Measurements from ENCODE around the gene KCNB1.

DNA sequence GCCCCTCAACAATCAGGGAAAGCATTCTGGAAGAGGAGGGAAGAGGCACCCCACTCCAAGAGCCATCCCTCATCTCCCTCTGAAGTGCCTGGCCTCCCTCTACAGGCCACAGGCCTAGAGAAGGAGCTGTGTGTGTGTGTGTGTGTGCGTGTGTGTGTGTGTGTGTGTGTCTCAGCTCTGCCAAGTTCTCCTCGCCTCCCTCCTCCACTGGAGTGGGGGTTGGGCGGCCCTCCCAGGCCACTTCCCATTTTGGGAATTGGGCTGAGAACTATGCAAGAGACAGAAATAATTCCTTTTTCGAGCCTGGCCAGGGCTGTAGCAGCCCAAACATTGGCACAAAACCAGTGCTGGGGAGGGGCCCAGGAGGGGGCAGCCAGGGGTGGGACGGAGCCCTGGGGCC, 35.7 kb downstream of the KCNB1 start:
- TF ChIP-seq, protein P1, sequence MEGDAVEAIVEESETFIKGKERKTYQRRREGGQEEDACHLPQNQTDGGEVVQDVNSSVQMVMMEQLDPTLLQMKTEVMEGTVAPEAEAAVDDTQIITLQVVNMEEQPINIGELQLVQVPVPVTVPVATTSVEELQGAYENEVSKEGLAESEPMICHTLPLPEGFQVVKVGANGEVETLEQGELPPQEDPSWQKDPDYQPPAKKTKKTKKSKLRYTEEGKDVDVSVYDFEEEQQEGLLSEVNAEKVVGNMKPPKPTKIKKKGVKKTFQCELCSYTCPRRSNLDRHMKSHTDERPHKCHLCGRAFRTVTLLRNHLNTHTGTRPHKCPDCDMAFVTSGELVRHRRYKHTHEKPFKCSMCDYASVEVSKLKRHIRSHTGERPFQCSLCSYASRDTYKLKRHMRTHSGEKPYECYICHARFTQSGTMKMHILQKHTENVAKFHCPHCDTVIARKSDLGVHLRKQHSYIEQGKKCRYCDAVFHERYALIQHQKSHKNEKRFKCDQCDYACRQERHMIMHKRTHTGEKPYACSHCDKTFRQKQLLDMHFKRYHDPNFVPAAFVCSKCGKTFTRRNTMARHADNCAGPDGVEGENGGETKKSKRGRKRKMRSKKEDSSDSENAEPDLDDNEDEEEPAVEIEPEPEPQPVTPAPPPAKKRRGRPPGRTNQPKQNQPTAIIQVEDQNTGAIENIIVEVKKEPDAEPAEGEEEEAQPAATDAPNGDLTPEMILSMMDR (IDR thresholded peaks at IDR 0.05): no peak
- TF ChIP-seq POLR2A (IDR thresholded peaks at IDR 0.05): no peak

All from breast epithelium (tissue), 3 donors.